ENCODE results near the gene GARNL3. TPM values are rescaled to one million over a fixed set of nuclear protein-coding genes. Genes with fewer than 3 reads are reported as not detected.
A peak's percentile ranks its signal among the peaks of the same experiment; 100 is the strongest.

GARNL3 gene
- total RNA-seq, 2 experiments from 2014 or later: 16.1 to 17.2 TPM

- H3K9me2 ChIP-seq (ENCODE audit: insufficient read depth, low read length): no peaks in the 10 kb centered on the region
- ChIA-PET POLR2A (no interaction called here), CTCF (ENCODE audit: unreplicated experiment) (no interaction called here)
- intact Hi-C loops (cut with micrococcal nuclease; ENCODE audit: unreplicated experiment): no loop called here
- no peak overlapping the region for H3K27ac ChIP-seq (ENCODE audit: low read depth, low read length, poor library complexity, severe bottlenecking)
- no peaks in the 10 kb centered on the region for H3K36me3 ChIP-seq (ENCODE audit: insufficient read depth, low read length)
- no peak for TF ChIP-seq CTCF (conservative IDR thresholded peaks at IDR 0.05; ENCODE audit: low read length)
- TF ChIP-seq EZH2phosphoT487 (IDR thresholded peaks at IDR 0.05; ENCODE audit: borderline replicate concordance, low read depth, low read length): no peak
- BruUV-seq (replicated peaks): no TSS peak
- no peaks in the 10 kb centered on the region for H4K20me1 ChIP-seq (ENCODE audit: insufficient read depth, low read length)
- no peaks in the 10 kb centered on the region for H3K4me1 ChIP-seq (ENCODE audit: insufficient read depth, low read length, poor library complexity, severe bottlenecking)
- no peak overlapping the region for H3K4me3 ChIP-seq (ENCODE audit: low read depth, low read length, poor library complexity, severe bottlenecking)
- no peak for DNase-seq (ENCODE audit: low spot score)
- no peak overlapping the region for H2AFZ ChIP-seq (ENCODE audit: low read length)
- H3K4me2 ChIP-seq (ENCODE audit: low read length): no peak overlapping the region
- H3K9me3 ChIP-seq (ENCODE audit: low read length): no peaks in the 10 kb centered on the region
- no peaks in the 10 kb centered on the region for H3K79me2 ChIP-seq (ENCODE audit: insufficient read depth, low read depth, low read length)
These were observed 141.0 kb downstream of the GARNL3 start for GRCh38 chr9:127405344-127406125.

DNA sequence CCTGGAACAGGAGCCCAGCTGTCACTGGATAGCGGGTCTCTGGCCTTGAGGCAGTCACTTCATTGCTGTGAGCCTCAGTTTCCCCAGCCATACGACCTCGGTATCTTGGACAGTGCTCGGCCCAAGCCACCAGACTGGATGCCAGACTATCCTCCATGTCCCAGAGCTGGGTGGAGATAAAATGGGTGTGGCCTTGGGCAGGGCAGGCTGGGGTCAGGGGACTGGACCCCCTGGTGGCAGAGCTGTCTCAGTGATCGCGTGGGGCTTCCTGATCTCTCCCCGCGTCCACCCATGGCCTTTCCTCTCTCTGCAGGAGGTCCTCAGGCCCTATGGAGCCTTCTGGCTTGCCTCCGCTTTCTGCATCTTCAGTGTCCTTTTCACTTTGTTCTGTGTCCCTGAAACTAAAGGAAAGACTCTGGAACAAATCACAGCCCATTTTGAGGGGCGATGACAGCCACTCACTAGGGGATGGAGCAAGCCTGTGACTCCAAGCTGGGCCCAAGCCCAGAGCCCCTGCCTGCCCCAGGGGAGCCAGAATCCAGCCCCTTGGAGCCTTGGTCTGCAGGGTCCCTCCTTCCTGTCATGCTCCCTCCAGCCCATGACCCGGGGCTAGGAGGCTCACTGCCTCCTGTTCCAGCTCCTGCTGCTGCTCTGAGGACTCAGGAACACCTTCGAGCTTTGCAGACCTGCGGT lies 142.4 kb downstream of the GARNL3 start:
- H3K36me3 ChIP-seq (ENCODE audit: insufficient read depth, low read length): no peaks in the 10 kb centered on the region
- H3K27ac ChIP-seq (ENCODE audit: low read depth, low read length, poor library complexity, severe bottlenecking): no peak overlapping the region
- intact Hi-C loops (cut with micrococcal nuclease; ENCODE audit: unreplicated experiment): no loop called here
- no peaks in the 10 kb centered on the region for H4K20me1 ChIP-seq (ENCODE audit: insufficient read depth, low read length)
- no peaks in the 10 kb centered on the region for H3K9me3 ChIP-seq (ENCODE audit: low read length)
- CTCF ChIA-PET (ENCODE audit: unreplicated experiment): interaction anchor here (0.6 kb wide), 1 partner anchor 156 kb away, joined by 3 read pairs; no protein-coding TSS in a partner anchor
- H3K9me2 ChIP-seq (ENCODE audit: insufficient read depth, low read length): no peaks in the 10 kb centered on the region
- no peak for DNase-seq (ENCODE audit: low spot score)
- H2AFZ ChIP-seq (ENCODE audit: low read length): no peak overlapping the region
- H3K4me1 ChIP-seq (ENCODE audit: insufficient read depth, low read length, poor library complexity, severe bottlenecking): no peaks in the 10 kb centered on the region
- no peak overlapping the region for H3K4me3 ChIP-seq (ENCODE audit: low read depth, low read length, poor library complexity, severe bottlenecking)
- no peak for TF ChIP-seq EZH2phosphoT487 (IDR thresholded peaks at IDR 0.05; ENCODE audit: borderline replicate concordance, low read depth, low read length)
- no peak for TF ChIP-seq CTCF (conservative IDR thresholded peaks at IDR 0.05; ENCODE audit: low read length)
- TSS peak; percentile 63 for BruUV-seq (replicated peaks)
- no peaks in the 10 kb centered on the region for H3K79me2 ChIP-seq (ENCODE audit: insufficient read depth, low read depth, low read length)
- POLR2A ChIA-PET: interaction anchor here (0.6 to 1.3 kb wide), 2 partner anchors 10 to 749 kb away, joined by 3 to 5 read pairs; partner anchors contain the start of gene SLC2A8
- H3K4me2 ChIP-seq (ENCODE audit: low read length): no peak overlapping the region

- H3K27ac ChIP-seq (ENCODE audit: low read depth, low read length, poor library complexity, severe bottlenecking): no peak overlapping the region
- CTCF ChIA-PET (ENCODE audit: unreplicated experiment): no interaction called here
- no TSS peak for BruUV-seq (replicated peaks)
- no peaks in the 10 kb centered on the region for H3K4me1 ChIP-seq (ENCODE audit: insufficient read depth, low read length, poor library complexity, severe bottlenecking)
- H3K4me2 ChIP-seq (ENCODE audit: low read length): no peak overlapping the region
- no peaks in the 10 kb centered on the region for H3K79me2 ChIP-seq (ENCODE audit: insufficient read depth, low read depth, low read length)
- no peaks in the 10 kb centered on the region for H3K36me3 ChIP-seq (ENCODE audit: insufficient read depth, low read length)
- no peaks in the 10 kb centered on the region for H3K9me2 ChIP-seq (ENCODE audit: insufficient read depth, low read length)
- TF ChIP-seq CTCF (conservative IDR thresholded peaks at IDR 0.05; ENCODE audit: low read length): no peak
- no peak for TF ChIP-seq EZH2phosphoT487 (IDR thresholded peaks at IDR 0.05; ENCODE audit: borderline replicate concordance, low read depth, low read length)
- POLR2A ChIA-PET: interaction anchor here (0.7 to 1.3 kb wide), 3 partner anchors 11 to 194 kb away, joined by 3 to 5 read pairs (median 3); partner anchors contain the start of gene SLC2A8
- intact Hi-C loops (cut with micrococcal nuclease; ENCODE audit: unreplicated experiment): no loop called here
- no peak for DNase-seq (ENCODE audit: low spot score)
- H2AFZ ChIP-seq (ENCODE audit: low read length): no peak overlapping the region
- H3K4me3 ChIP-seq (ENCODE audit: low read depth, low read length, poor library complexity, severe bottlenecking): no peak overlapping the region
- H3K9me3 ChIP-seq (ENCODE audit: low read length): no peaks in the 10 kb centered on the region
- H4K20me1 ChIP-seq (ENCODE audit: insufficient read depth, low read length): no peaks in the 10 kb centered on the region
These were observed 142.9 kb downstream of the GARNL3 start for GRCh38 chr9:127407492-127407843.

Data from OCI-LY7 (cell line).